GM19467 (cell line): ENCODE measurements around the gene OR13J1.

Experiments used
- ATAC-seq: cut with Tn5 transposase; IDR thresholded peaks from one replicate; pipeline ENCODE4 v1.9.1; 2021; ENCODE audit warnings: mild to moderate bottlenecking, moderate library complexity; ENCODE audit not compliant: unreplicated experiment

Gene OR13J1

GRCh38 chr9:35859990-35860339 lies 10.2 kb downstream of the OR13J1 start:
- no peak for ATAC-seq

GRCh38 chr9:35859310-35859989 lies 10.8 kb downstream of the OR13J1 start:
- ATAC-seq, result no peak

DNA sequence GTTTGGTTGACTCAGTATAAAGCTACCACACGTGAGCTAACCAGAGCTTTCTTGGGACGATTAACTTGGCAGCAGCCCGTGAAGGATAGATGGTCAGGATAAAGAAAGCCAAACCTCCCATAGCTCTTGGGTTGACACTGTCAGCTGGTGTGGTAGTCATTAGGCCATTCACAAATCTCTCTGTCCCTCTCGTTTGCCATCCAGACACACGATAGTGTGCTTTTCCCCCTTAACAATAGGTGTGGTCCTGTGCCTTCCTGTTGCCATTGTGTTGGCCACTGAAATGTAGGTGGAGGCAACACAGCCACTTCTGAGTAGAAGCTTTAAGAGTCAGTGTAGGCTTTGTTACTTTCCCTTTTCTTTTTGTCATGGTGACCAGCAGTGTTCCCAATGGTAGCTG lies 11.7 kb downstream of the OR13J1 start:
- ATAC-seq, result no peak

DNA sequence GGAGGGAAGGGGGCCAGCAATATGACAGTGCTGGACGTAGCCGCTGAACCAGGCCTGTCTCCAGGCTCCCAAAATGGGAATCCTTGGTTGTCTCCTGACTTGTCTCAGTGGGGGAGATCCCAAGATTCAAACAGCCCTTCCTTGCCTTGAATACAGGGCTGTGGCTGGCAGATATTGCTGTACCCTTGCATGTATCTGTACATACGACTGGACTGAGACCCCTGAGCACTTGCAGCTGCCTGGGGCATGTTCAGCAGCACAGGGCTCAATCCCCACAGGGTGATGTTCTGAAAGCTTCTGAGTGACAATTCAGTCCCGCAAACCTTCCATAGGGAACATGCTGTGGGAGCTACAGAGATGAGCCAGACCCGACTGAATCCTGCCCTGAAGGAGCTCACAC lies 13.3 kb downstream of the OR13J1 start:
- no peak for ATAC-seq

DNA sequence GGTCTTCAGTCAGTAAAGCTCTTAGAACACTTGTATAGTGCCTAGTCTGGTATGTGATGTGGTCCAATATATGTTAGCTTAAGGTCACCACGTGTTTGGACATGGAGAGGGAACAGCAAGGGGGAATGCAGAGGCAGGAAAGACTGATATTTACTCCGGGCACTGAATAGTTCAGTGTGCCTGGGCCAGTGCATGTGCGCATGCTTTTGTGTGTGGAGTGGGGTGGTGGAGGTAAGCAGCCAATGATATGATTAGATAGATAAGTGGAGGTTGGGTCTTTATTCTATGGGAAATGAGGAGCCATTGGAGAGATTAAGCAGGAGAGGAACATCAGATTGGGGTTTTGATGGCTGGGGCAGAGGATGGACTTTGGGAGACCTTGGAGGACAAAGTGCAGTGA lies 14.0 kb downstream of the OR13J1 start:
- no peak for ATAC-seq

- no peak for ATAC-seq
These were observed 16.0 kb downstream of the OR13J1 start for GRCh38 chr9:35854091-35854762.

DNA sequence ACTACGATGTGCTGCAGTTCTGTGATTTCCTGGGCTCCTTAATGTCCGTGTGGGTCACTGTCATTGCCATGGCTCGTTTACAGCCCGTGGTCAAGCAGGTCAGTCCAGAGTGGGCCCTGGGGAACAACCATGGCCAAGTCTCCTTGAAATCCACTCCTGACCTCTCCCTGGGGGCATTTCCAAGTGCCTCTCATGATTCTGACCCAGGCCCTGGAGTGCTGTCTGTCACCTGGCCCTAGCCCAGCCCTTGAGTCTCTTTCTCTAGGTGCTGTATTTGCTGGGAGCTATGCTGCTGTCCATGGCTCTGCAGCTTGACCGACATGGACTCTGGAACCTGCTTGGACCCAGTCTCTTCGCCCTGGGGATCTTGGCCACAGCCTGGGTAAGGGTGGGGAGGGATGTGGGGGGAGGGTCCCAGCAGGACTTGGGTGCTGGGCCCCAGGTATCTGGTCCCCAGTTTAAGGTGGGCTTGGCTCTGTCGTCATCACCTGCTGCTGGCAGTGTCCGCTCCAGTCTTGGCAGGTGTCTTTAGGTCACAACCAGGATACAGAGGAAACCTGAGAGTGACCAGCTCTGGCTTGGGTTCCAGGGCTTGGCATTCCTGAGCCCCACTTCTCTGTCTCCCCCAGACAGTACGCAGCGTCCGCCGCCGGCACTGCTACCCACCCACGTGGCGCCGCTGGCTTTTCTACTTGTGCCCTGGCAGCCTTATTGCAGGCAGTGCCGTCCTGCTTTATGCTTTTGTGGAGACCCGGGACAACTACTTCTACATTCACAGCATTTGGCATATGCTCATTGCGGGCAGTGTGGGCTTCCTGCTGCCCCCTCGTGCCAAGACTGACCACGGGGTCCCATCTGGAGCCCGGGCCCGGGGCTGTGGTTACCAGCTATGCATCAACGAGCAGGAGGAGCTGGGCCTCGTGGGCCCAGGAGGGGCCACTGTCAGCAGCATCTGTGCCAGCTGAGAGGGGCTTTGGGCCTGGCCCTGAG lies 17.0 kb downstream of the OR13J1 start:
- ATAC-seq, result no peak

GRCh38 chr9:35852267-35852815 lies 17.9 kb downstream of the OR13J1 start:
- ATAC-seq, result no peak

- peak; percentile 84 for ATAC-seq
These were observed 22.2 kb downstream of the OR13J1 start for GRCh38 chr9:35847792-35848572.

GRCh38 chr9:35845824-35846771 lies 24.1 kb downstream of the OR13J1 start:
- ATAC-seq, result no peak

DNA sequence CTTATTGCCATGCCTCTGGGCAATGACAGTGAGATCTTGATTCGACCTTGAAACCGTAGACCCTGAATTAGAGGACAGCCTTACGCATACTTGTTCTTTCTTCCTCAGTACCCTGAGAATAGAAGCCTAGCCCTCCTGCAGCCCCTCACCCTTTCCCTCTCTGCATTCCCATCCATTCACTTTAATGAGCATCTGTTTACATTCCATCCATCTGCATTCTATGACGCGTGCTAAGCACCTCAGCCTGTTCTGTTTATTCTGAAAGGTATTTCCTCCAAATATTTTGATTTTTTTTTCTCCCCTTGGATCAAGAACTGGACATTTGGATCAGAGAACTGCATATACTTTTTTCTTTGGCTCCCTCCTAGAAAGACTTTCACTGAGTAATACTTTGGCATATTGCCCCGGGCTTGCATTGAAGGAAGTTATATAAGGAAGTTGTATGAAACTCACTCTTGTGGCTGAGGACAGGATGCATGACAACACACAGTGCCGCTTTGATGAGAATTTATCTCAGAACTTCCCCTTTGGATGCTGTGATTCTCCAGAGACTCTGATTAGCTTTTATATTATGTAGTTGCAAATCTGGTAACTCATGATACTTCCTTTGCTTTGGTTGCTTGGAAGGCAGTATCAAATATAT lies 25.5 kb downstream of the OR13J1 start:
- ATAC-seq, result no peak

- peak; percentile 55 for ATAC-seq
These were observed 27.4 kb downstream of the OR13J1 start for GRCh38 chr9:35842795-35843194.

GRCh38 chr9:35842020-35842745 lies 28.0 kb downstream of the OR13J1 start:
- ATAC-seq, result no peak

DNA sequence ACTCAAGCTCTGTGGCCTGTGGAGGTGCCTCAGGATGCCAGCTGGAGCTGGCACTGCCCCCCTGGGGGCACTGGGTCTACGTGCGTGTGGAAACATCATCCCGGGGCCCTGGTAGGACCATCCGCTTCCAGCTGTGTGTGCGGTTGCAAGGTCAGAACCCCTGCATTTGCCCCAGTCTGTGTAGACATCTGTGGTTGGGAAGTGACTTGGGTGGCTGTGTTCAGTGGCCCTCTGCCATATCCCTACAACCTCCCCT lies 28.6 kb downstream of the OR13J1 start:
- ATAC-seq, result no peak

DNA sequence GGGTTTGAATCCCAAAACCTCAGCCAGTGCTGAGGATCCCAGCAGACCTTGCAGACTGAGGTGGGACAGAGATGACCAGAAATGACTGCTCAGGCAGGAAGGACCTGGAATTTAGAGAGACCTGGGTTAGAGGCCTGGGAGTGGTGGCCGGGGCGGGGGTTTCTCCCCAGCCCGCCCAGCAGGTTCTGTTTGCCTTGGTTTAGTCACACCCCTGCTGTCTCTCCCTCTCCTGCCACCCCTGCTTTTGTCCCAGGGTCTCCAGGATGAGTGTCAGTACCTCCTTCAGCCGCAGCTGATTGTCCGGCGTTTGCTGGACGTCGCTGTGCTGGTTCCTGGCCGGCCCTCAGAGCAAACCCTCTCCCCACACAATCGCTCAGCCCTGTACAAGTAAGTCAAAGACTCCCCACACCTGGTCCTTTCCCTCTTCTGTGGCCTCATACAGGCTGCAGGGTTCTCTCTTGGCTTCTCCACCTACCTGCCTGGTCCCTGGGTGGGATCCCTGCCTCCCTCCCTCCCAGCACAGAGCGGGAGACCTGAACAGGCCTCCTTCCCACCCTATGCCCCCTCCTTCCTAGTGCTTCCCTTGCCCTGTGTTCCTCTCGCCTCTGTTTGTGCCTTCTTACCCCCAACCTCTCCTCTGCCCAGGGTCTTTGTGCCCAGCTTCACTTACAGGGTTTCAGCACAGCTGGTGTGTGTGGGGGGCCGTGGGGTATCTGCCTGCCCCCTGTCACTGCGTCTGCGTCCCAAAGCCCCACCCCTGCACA lies 29.1 kb downstream of the OR13J1 start:
- ATAC-seq, result no peak

DNA sequence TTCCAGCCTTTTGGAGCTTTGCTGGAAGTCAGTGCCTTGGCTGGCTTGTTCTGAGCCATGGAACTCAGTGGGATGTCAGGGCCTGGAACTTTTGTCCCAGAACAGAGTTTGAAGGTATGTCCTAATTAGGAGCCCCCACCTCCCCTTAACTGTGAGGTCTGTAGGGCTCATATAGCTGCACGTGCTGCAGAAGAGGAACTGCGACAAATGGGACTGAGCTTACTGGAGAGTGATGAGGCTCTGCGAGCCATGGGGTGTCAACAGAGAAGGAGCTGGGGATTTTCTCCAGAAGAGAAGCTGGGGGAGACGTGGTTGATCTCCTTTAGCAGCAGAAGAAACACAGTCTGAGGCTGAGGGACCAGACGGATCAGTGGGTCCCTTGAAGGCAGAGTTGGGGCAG lies 30.3 kb downstream of the OR13J1 start:
- no peak for ATAC-seq

DNA sequence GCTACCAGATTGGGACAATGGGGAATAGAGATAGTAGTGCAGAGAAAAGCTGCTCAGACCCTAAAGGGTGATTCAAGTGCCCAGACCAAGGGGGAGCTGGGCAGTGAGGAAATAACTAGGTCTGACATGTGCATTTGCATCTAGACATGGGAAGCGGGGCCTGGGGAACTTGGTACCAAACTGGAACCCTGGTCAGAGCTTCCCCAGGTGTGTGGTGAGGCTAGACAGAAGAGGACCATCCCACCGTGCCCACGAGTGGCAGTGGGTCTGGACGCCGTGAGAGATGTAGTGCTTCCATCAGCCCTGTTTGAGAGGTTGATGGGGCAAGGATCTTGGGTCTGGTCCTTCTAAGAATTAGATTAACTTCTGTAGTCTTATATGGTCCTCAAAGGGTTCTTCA lies 33.6 kb downstream of the OR13J1 start:
- ATAC-seq, result no peak

DNA sequence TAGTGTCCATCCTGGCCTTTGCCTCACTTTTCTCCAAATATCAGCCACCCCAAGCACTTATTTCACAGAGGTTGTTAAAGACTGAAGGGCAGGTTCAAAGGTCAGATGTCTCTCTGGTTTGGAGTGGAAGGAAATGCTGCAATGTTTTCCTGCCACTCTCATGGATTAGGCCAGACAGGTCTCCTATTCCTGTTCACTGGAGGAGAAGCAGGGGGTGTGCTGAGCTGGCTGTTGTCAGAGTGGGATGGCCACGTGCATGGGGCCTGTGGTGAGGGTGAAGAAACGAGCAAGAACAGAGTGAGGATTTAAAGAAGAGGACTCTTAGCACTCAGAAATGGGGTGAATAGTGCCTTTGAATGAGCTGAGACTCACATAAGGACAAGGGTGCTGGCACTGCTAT lies 34.4 kb downstream of the OR13J1 start:
- no peak for ATAC-seq
